ENCODE data around the gene MYO5B.
"Not testable (repeated sequence)": the region's sequence is repeated elsewhere in the genome, so short reads cannot be mapped to it uniquely, and the experiment has no call there.

The MYO5B gene

GRCh38 chr18:49833814-49834213 is 361.1 kb downstream of the MYO5B start:
- DNase-seq (ENCODE audit: low read depth) = no peak

GRCh38 chr18:49832221-49832647 is 362.7 kb downstream of the MYO5B start:
- DNase-seq (ENCODE audit: low read depth) = no peak

- DNase-seq (ENCODE audit: low read depth) = no peak
These were observed 367.0 kb downstream of the MYO5B start for GRCh38 chr18:49827996-49828395.

- no peak for DNase-seq (ENCODE audit: low read depth)
These were observed 374.9 kb downstream of the MYO5B start for GRCh38 chr18:49819823-49820671.

GRCh38 chr18:49819071-49819662 is 375.8 kb downstream of the MYO5B start:
- DNase-seq (ENCODE audit: low read depth) = no peak

GRCh38 chr18:49817947-49818346 is 377.0 kb downstream of the MYO5B start:
- no peak for DNase-seq (ENCODE audit: low read depth)

- DNase-seq (ENCODE audit: low read depth) = no peak
These were observed 379.0 kb downstream of the MYO5B start for GRCh38 chr18:49815927-49816326.

- DNase-seq (ENCODE audit: low read depth) = peak; percentile 11
These were observed 380.8 kb downstream of the MYO5B start for GRCh38 chr18:49814147-49814499.

GRCh38 chr18:49813319-49814146 is 381.4 kb downstream of the MYO5B start, which contains the start of gene ACAA2:
Gene ACAA2 (minus strand): TSS chr18:49813533. CDS start chr18:49813484, 49 bp downstream.
- DNase-seq (ENCODE audit: low read depth) = peak; percentile 34

- peak; percentile 14 for DNase-seq (ENCODE audit: low read depth)
These were observed 382.0 kb downstream of the MYO5B start for GRCh38 chr18:49813069-49813318.

- no peak for DNase-seq (ENCODE audit: low read depth)
These were observed 382.5 kb downstream of the MYO5B start for GRCh38 chr18:49812286-49813068.

GRCh38 chr18:49811151-49811938 is 383.6 kb downstream of the MYO5B start:
- DNase-seq (ENCODE audit: low read depth) = no peak

GRCh38 chr18:49808553-49809191 is 386.3 kb downstream of the MYO5B start:
- DNase-seq (ENCODE audit: low read depth) = not testable (repeated sequence)

GRCh38 chr18:49804096-49804495 is 390.9 kb downstream of the MYO5B start:
- no peak for DNase-seq (ENCODE audit: low read depth)

- no peak for DNase-seq (ENCODE audit: low read depth)
These were observed 392.3 kb downstream of the MYO5B start for GRCh38 chr18:49802623-49803022.

- not testable (repeated sequence) for DNase-seq (ENCODE audit: low read depth)
These were observed 394.5 kb downstream of the MYO5B start for GRCh38 chr18:49800491-49800890.

- not testable (repeated sequence) for DNase-seq (ENCODE audit: low read depth)
These were observed 395.1 kb downstream of the MYO5B start for GRCh38 chr18:49799806-49800205.

- no peak for DNase-seq (ENCODE audit: low read depth)
These were observed 396.9 kb downstream of the MYO5B start for GRCh38 chr18:49798001-49798400.

- DNase-seq (ENCODE audit: low read depth) = no peak
These were observed 399.1 kb downstream of the MYO5B start for GRCh38 chr18:49795612-49796552.

GRCh38 chr18:49794743-49795142 is 400.2 kb downstream of the MYO5B start:
- DNase-seq (ENCODE audit: low read depth) = no peak

All from CMK (cell line).